ENCODE data around the gene SYNC.
"Not testable (repeated sequence)": the region's sequence is repeated elsewhere in the genome, so short reads cannot be mapped to it uniquely, and the experiment has no call there.

The SYNC gene

DNA sequence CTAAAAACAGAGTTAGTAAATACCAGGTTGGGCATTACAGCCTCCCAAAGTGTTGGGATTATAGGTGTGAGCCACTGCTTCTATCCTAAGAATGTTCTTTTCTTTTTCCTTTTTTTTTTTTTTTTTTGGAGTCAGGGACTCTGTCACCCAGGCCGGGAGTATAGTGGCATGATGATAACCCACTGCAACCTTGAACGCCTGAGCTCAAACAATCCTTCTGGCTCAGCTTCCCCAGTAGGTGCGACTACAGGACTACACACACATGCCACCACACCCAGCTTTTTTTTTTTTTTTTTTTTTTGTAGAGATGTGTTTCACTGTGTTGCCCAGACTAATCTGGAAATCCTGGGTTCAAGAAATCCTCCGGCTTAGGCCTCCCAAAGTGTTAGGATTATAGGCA, 58.1 kb downstream of the SYNC start:
- H3K27me3 ChIP-seq (ENCODE audit: control insufficient read depth, low read length): no peaks in the 10 kb centered on the region
- H3K4me2 ChIP-seq (ENCODE audit: low read length): no peak overlapping the region
- no peaks in the 10 kb centered on the region for H3K9me3 ChIP-seq (ENCODE audit: control insufficient read depth, insufficient read depth, low read length)
- peaks cover 33% of the 10 kb centered on the region for H3K4me1 ChIP-seq (ENCODE audit: control insufficient read depth, low read length)
- peaks cover 37% of the 10 kb centered on the region for H3K36me3 ChIP-seq (ENCODE audit: control insufficient read depth, low read length)
- no peaks in the 10 kb centered on the region for H3K9me2 ChIP-seq (replicated peaks; ENCODE audit: control insufficient read depth, low read length)
- H3K4me3 ChIP-seq (ENCODE audit: low read length): no peak overlapping the region
- H4K20me1 ChIP-seq (ENCODE audit: control insufficient read depth, insufficient read depth, low read depth, low read length): peaks cover 6% of the 10 kb centered on the region; the same call in 1 of the 2 replicates
- H3K27ac ChIP-seq (ENCODE audit: low read depth, low read length): no peak overlapping the region
- H3K79me2 ChIP-seq (ENCODE audit: control insufficient read depth, low read length): peaks cover 100% of the 10 kb centered on the region
- peaks cover 6% of the 10 kb centered on the region; the same call in 1 of the 2 replicates for H3F3A ChIP-seq (ENCODE audit: control insufficient read depth, insufficient read depth)
- TF ChIP-seq, protein P1, sequence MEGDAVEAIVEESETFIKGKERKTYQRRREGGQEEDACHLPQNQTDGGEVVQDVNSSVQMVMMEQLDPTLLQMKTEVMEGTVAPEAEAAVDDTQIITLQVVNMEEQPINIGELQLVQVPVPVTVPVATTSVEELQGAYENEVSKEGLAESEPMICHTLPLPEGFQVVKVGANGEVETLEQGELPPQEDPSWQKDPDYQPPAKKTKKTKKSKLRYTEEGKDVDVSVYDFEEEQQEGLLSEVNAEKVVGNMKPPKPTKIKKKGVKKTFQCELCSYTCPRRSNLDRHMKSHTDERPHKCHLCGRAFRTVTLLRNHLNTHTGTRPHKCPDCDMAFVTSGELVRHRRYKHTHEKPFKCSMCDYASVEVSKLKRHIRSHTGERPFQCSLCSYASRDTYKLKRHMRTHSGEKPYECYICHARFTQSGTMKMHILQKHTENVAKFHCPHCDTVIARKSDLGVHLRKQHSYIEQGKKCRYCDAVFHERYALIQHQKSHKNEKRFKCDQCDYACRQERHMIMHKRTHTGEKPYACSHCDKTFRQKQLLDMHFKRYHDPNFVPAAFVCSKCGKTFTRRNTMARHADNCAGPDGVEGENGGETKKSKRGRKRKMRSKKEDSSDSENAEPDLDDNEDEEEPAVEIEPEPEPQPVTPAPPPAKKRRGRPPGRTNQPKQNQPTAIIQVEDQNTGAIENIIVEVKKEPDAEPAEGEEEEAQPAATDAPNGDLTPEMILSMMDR (IDR thresholded peaks at IDR 0.05; ENCODE audit: low read depth, low read length, poor library complexity, severe bottlenecking): no peak
- TF ChIP-seq EZH2phosphoT487 (IDR thresholded peaks at IDR 0.05; ENCODE audit: borderline replicate concordance, low read length): no peak

DNA sequence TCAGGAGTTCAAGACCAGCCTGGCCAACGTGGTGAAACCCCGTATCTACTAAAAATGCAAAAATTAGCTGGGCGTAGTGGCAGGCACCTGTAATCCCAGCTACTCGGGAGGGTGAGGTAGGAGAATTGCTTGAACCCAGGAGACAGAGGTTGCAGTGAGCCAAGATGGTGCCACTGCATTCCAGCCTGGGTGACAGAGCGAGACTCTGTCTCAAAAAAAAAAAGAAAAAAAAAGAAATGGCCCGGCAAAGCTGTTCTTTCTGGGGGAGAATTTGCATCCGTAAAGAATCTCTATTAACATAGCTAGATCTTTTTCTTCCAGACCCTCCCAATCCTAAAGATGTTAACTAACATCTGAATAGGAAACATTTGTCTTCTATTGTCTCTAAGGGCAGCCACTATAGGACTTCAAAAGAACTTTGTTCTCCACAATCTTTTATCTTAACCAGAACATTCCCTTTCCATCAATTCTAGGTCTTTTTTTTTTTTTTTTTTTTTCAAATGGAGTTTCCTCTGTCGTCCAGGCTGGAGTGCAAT, 60.2 kb downstream of the SYNC start:
- H3K4me3 ChIP-seq (ENCODE audit: low read length); H3F3A ChIP-seq (ENCODE audit: control insufficient read depth, insufficient read depth); H3K27me3 ChIP-seq (ENCODE audit: control insufficient read depth, low read length); H3K9me2 ChIP-seq (replicated peaks; ENCODE audit: control insufficient read depth, low read length); H3K27ac ChIP-seq (ENCODE audit: low read depth, low read length); H3K4me2 ChIP-seq (ENCODE audit: low read length); H3K9me3 ChIP-seq (ENCODE audit: control insufficient read depth, insufficient read depth, low read length); H4K20me1 ChIP-seq (ENCODE audit: control insufficient read depth, insufficient read depth, low read depth, low read length): not testable (repeated sequence)
- peaks cover 100% of the 10 kb centered on the region for H3K79me2 ChIP-seq (ENCODE audit: control insufficient read depth, low read length)
- H3K36me3 ChIP-seq (ENCODE audit: control insufficient read depth, low read length): peaks cover 34% of the 10 kb centered on the region
- peaks cover 17% of the 10 kb centered on the region for H3K4me1 ChIP-seq (ENCODE audit: control insufficient read depth, low read length)

GRCh38 chr1:32639489-32640075, 63.0 kb downstream of the SYNC start:
- H3K27me3 ChIP-seq (ENCODE audit: control insufficient read depth, low read length): no peaks in the 10 kb centered on the region
- 0 out of 2 replicates have a peak, but pooled peaks cover 4% of the 10 kb centered on the region for H4K20me1 ChIP-seq (ENCODE audit: control insufficient read depth, insufficient read depth, low read depth, low read length)
- TF ChIP-seq, protein P1 (IDR thresholded peaks at IDR 0.05; ENCODE audit: low read depth, low read length, poor library complexity, severe bottlenecking): no peak
- TF ChIP-seq EZH2phosphoT487 (IDR thresholded peaks at IDR 0.05; ENCODE audit: borderline replicate concordance, low read length): no peak
- H3K4me1 ChIP-seq (ENCODE audit: control insufficient read depth, low read length): no peaks in the 10 kb centered on the region
- no peaks in the 10 kb centered on the region for H3F3A ChIP-seq (ENCODE audit: control insufficient read depth, insufficient read depth)
- no peak overlapping the region for H3K4me2 ChIP-seq (ENCODE audit: low read length)
- H3K79me2 ChIP-seq (ENCODE audit: control insufficient read depth, low read length): peaks cover 100% of the 10 kb centered on the region
- H3K4me3 ChIP-seq (ENCODE audit: low read length): no peak overlapping the region
- H3K9me2 ChIP-seq (replicated peaks; ENCODE audit: control insufficient read depth, low read length): no peaks in the 10 kb centered on the region
- H3K27ac ChIP-seq (ENCODE audit: low read depth, low read length): no peak overlapping the region
- H3K9me3 ChIP-seq (ENCODE audit: control insufficient read depth, insufficient read depth, low read length): no peaks in the 10 kb centered on the region
- H3K36me3 ChIP-seq (ENCODE audit: control insufficient read depth, low read length): peaks cover 27% of the 10 kb centered on the region

DNA sequence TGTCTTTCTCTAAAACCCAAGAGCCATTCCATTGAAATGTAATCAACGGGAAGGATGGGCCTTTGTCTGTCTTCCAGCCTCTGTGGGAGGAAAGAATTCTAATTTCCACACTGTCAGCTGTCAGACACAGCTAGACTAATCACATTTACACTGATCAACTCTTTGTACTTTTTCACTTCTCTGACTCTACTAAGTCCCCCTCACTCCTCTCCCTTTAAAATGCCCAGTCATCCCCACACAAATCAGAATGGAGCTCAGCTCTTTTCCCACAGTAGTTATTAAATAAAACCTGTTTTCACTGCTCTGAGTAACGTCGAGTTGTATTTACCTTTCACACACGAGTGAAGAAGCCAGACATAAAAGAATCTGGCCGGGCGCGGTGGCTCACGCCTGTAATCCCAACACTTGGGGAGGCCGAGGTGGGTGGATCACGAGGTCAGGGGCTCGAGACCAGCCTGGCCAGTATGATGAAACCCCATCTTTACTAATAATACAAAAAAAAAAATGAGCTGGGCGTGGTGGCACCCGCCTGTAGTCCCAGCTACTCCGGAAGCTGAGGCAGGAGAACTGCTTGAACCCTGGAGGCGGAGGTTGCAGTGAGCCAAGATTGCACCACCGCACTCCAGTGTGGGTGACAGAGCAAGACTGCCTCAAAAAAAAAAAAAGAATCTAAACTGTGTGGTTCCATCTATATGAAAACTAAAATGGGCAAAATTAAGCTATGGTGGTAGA, 65.5 kb downstream of the SYNC start:
- no peaks in the 10 kb centered on the region for H3K9me2 ChIP-seq (replicated peaks; ENCODE audit: control insufficient read depth, low read length)
- 0 out of 2 replicates have a peak, but pooled peaks cover 4% of the 10 kb centered on the region for H4K20me1 ChIP-seq (ENCODE audit: control insufficient read depth, insufficient read depth, low read depth, low read length)
- no peaks in the 10 kb centered on the region for H3F3A ChIP-seq (ENCODE audit: control insufficient read depth, insufficient read depth)
- H3K9me3 ChIP-seq (ENCODE audit: control insufficient read depth, insufficient read depth, low read length): no peaks in the 10 kb centered on the region
- peaks cover 97% of the 10 kb centered on the region for H3K79me2 ChIP-seq (ENCODE audit: control insufficient read depth, low read length)
- H3K4me2 ChIP-seq (ENCODE audit: low read length): no peak overlapping the region
- H3K36me3 ChIP-seq (ENCODE audit: control insufficient read depth, low read length): peaks cover 48% of the 10 kb centered on the region
- TF ChIP-seq, protein P1 (IDR thresholded peaks at IDR 0.05; ENCODE audit: low read depth, low read length, poor library complexity, severe bottlenecking): no peak
- no peak for TF ChIP-seq EZH2phosphoT487 (IDR thresholded peaks at IDR 0.05; ENCODE audit: borderline replicate concordance, low read length)
- H3K4me3 ChIP-seq (ENCODE audit: low read length): no peak overlapping the region
- no peaks in the 10 kb centered on the region for H3K27me3 ChIP-seq (ENCODE audit: control insufficient read depth, low read length)
- no peaks in the 10 kb centered on the region for H3K4me1 ChIP-seq (ENCODE audit: control insufficient read depth, low read length)
- H3K27ac ChIP-seq (ENCODE audit: low read depth, low read length): no peak overlapping the region

Data from DOHH2 (cell line).